AG09309 (cell line): ENCODE measurements around the gene DDX54.
A peak's percentile ranks its signal among the peaks of the same experiment; 100 is the strongest.

Experiments used
- DNase-seq: peaks from one replicate; pipeline ENCODE4 v3.0.0-alpha.2; 2010; ENCODE audit warnings: low read depth
- H3K4me3 ChIP-seq: 2 replicates; pipeline ENCODE4 v1.5.1; 2011; ENCODE audit warnings: mild to moderate bottlenecking, low read depth, low read length, moderate library complexity; ENCODE audit not compliant: control insufficient read depth
- CTCF ChIP-seq: IDR thresholded peaks from 2 replicates; pipeline ENCODE4 v1.5.1; 2011; ENCODE audit warnings: mild to moderate bottlenecking, low read depth, low read length, inconsistent platforms; ENCODE audit not compliant: insufficient read depth, control insufficient read depth; ENCODE audit errors: missing control alignments

Gene DDX54

GRCh38 chr12:113136128-113136989 lies 48.9 kb downstream of the DDX54 start:
- TF ChIP-seq CTCF = no peak
- H3K4me3 ChIP-seq = no peak overlapping the region

DNA sequence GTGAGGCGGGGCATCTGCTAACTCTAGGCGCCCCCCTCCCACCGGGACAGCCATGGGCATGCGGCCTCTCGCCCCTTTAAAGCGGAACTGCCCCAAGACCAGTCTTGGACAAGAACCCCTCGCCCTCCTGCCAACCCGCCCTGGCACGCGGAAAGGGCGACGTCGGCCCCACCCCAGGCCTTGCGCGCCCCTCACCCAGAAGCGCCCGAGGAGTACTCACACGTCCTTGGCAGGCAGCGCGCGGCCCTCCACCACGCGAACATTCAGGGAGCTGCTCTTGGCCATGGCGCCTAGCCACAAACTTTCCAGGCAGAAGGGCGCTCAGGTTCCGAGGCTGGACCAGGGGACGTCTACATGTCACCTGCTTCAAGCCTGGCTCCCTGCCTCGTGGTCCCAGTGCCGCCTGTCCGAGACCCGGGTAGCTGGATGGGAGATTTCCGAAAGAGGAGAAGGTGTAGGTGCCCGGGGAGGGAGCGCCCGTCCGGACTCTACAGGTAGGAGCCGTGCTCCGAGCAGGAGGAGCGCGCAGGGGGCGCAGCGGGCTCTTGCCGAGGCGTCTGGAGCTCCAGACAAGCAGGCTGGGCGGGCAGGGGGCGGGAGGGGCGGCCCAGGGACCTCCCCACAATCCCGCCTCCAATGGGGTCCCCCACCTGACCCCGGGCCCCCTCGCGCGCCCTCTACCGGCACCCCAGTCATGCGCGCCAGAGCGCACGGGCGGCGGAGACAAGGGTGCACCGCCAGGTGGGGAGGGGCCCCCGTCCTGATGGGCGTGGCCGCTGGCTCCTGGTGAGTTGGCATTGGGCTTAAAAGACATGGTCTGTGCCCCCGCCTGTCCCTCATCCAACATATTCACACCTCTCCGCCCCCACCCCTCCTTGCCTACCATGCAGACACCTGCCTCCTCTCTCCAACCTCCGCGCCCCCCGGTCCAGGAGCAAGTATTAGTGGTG lies 49.8 kb downstream of the DDX54 start, which contains the start of gene RASAL1:
Gene RASAL1, minus strand, starts transcription at position 584 of the 950 bp plus-strand sequence. Its CDS starts 299 bp downstream, at position 285.
- no peak within 1 kb of the TSS for H3K4me3 ChIP-seq
- peak; percentile 2 for TF ChIP-seq CTCF
- DNase-seq = no peak

More at GRCh38 chr12:113136128-113136989, 48.9 kb downstream of the DDX54 start:
- no peak for DNase-seq

- H3K4me3 ChIP-seq = no peak overlapping the region
- no peak for TF ChIP-seq CTCF
- no peak for DNase-seq
These were observed 50.7 kb downstream of the DDX54 start for GRCh38 chr12:113134521-113134951.

GRCh38 chr12:113134071-113134470 lies 51.2 kb downstream of the DDX54 start:
- TF ChIP-seq CTCF = no peak
- no peak for DNase-seq
- H3K4me3 ChIP-seq = no peak overlapping the region

DNA sequence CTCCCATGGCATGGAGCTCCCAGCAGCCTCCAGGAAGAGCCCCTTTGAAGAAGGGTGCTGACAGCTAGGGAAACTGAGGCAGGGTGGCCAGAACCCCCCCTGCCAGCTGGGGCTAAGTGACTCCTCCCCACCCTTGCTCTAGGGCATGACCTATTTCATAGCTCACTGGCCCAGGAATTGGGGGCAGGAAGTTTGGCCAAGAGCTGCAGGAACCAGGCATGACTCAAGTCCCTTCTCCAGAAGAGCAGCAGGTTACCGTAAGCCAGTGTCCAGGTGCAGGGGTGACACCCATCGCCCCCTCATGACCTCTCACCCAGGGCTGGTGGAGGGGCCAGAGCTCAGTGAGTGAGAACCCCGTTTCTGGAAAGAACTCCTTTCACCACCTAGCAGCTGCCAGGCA lies 51.6 kb downstream of the DDX54 start:
- no peak for TF ChIP-seq CTCF
- no peak for DNase-seq
- no peak overlapping the region for H3K4me3 ChIP-seq

GRCh38 chr12:113133036-113133435 lies 52.2 kb downstream of the DDX54 start:
- no peak for DNase-seq
- no peak for TF ChIP-seq CTCF
- H3K4me3 ChIP-seq = no peak overlapping the region
